NCI-H2107 (cell line): Measurements from ENCODE around the gene ZBTB33.

Source experiments
- DNase-seq: peaks from one replicate; lab custom pipeline; 2025; lab: John Stamatoyannopoulos, UW

ZBTB33 gene

DNA sequence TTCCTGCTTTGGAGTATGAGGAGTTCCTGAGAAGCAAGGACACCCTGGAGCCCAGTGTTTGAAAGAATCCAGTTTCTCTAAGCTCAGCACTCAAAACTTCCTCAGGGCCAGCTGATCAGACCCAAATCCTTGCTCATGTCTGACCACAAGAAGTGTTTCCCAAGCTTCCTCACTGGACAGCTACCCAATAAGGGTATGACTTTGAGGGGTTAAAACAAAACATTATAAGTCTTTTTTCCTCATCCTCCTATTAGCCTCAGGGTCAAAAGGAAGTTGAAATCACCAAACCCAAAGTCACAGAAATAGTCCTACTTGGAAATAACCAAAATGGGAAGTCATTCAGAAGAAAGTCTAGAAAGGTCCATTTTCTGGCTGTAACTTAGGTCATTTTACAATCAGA lies 13.7 kb downstream of the ZBTB33 start:
- no peak for DNase-seq

GRCh38 chrX:120269373-120270035 lies 18.9 kb downstream of the ZBTB33 start:
- DNase-seq = no peak

DNA sequence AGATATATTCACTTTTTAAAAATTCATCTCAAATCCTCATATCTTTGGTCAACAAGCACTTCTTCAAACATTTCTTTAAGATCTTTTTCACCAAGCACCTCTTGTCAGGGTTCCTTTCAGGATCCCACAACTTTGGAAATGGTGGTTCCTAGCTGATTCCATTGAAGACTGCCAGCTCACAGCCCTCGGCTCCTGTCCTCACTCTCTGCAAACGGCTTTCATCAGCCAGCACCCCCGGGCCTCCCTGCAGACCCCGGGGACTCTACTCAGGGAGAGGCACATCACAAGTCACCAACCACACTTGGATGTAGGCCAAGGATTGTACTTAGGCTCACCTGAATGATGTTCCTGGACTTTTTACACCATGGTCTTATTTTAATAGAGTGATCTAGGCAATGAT lies 20.0 kb downstream of the ZBTB33 start:
- no peak for DNase-seq

DNA sequence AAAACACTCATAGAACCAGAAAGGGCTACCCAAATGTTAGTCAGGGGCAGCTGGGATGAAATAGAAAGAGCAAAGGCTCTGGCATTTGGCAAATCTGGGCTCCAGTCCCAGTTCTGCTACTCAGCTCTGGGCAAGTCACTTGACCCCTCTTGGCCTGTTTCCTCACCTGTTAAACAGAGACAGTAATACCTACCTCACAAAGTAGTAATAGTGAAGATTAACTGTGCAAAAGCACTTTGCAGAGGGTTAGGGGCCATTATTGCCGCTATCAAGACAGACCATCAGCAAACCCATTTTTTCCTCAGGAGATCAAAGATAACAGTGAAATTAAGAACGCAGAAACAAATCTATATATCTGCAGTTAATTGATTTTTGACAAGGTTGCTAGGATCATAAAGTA lies 20.6 kb downstream of the ZBTB33 start:
- DNase-seq = no peak

DNA sequence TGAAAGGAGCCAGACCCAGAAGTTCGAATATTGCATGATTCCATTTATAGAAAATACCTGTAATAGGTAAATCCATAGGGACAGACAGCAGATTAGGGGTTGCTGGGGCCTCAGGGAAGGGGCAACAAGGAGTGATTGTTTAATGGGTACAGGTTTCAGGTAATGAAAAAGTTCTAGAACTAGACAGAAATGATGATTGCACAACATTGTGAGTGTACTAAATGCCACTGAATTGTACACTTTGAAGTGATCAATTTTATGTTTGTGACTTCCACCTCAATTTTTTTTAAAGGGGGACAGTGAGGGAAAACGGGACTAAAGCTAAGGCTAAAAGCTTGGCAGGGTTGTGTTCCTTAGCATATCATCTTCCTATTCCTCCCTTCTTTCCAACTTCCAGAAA lies 23.5 kb downstream of the ZBTB33 start:
- DNase-seq = no peak

DNA sequence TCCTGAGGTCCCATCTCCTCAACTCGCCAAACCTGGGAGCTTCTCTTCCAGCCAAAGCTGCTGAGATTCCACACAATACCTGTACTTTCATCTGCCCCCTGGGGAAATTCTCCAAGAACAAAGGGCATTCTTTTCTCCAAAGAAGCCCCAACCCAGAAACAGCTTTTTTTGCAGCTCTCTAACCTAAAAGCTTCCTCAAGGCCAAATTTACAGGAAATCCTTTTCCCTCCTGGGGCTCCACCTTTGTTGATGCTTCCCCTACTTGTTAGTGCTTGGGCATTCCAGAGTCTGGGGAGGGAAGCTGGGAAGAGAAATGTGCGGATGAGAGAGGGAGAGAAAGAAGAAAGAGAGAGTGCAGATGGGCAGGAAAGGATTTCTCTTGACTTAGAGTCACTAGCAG lies 24.3 kb downstream of the ZBTB33 start:
- no peak for DNase-seq

- DNase-seq = no peak
These were observed 30.5 kb downstream of the ZBTB33 start for GRCh38 chrX:120281021-120281624.

- no peak for DNase-seq
These were observed 31.1 kb downstream of the ZBTB33 start for GRCh38 chrX:120281761-120282160.

- DNase-seq = no peak
These were observed 32.1 kb downstream of the ZBTB33 start for GRCh38 chrX:120282697-120283096.

DNA sequence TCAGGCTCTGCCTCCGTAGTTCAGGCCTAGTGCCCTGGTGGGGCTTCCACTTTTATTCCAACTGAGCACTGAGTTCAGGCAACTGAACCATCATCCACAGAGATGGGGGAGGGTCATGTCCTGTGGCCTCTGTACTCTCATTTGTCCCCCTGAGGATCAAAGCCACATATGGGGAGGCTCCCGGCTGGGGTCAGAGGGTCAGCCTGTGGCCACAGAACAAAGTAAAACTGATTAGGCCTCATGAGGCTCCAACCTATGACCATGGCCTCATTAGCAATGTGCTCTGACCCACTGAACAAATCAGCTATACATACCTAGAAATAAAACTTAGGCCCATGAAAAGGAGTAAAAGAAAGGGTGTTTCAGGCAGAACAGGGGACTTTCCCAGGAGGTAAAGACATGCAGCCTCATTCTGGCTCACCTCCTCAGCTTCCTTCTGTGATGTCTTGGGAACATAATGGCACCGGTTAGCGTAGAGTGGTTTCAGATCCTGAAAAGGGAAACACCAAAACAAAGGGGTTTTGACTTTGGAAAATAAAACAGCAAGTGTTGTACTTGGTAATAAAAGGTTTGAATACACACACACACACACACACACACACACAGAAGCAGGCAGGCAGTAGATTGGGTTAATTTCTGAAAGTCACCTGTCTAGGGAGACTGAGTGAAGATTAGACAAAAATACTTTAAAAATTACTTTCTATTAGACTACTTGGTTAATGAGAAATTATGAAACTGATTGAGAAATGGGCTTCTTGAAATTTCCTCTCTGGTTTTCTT lies 36.3 kb downstream of the ZBTB33 start:
- no peak for DNase-seq

DNA sequence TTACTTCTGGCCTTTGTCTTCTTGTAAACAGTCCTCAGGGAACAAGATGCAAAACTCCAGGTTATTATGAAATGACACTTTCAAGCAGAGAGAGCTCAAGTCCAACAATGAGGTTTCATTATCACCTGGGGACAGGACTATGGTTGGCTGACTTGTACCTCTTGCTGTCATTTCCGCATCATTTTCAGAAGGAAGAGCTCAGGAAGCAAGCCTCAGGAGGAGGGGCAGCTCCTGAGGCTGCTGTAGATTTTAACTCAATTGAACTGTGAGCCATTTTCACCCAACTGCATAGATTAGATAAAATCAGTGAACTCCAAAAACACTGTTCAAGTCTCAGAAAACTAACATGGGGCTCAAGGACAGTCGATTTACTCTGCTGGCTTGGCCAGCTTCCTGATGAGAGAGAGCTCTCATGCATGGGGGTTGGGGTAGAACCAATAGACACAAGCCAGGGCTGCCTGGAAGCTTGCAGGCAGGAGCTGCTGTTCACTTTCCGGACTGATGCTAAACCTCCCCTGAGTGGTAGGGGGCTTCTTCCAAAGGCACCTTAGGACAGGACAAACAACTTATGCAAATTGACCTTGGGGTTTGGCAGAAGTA lies 37.0 kb downstream of the ZBTB33 start:
- no peak for DNase-seq

- no peak for DNase-seq
These were observed 39.5 kb downstream of the ZBTB33 start for GRCh38 chrX:120290107-120290506.

GRCh38 chrX:120291211-120291610 lies 40.6 kb downstream of the ZBTB33 start:
- no peak for DNase-seq

- DNase-seq = no peak
These were observed 42.4 kb downstream of the ZBTB33 start for GRCh38 chrX:120293015-120293414.

DNA sequence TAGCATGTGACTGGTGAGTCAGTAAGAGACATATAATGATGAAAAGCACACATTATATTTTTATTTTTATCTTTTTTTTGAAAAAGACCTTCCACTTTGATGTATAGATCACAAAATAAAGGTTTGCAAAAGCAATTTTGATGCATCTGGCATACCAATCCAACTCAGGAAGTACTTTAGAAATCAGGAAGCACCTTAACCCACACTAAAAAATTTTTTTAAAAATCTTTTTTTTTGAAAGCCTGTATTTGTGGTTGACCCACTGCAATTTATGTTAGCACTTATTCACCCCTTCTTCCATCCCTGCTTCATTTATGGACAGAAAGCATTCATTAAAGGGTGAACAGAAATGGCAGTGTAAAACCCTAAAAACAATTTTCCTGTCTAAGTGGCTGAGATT lies 44.0 kb downstream of the ZBTB33 start:
- DNase-seq = no peak

DNA sequence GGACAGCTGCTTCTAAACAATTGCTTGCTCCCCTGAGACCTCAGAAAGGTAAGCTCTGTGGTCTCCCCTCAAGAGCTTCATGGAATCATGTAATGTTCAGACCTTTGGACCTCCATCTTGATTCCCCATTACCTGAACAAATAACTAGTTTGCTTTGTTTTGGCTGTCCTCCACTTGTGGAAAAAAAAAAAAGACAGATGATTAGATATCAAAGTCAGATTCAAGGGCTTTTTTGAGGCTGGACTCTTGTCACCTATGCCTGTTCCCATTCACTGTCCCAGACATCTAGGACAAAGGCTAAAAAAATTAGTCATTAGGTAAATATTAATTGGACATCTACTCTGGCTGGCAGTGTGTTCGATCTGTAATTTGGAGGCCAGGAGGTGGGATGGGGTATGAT lies 47.3 kb downstream of the ZBTB33 start:
- DNase-seq = no peak

DNA sequence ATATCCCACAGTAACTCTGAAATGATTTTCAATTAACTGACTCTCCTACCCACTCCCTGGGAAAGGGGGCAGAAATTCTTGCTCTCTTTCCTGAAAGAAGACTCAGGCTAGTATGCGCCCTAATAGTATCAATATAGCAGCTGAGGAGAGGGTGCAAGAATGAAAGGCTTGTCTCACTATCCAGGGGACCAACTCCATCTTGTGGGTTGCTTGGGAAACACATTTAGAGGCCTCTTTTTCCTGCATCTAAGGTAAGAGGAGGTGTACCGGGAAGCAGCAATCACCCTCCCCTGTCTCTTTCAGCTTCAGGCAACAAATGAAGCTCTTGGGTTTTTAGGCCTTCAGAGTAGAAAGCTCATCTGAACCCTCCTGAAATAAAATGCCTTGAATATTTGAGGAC lies 49.3 kb downstream of the ZBTB33 start:
- DNase-seq = peak; percentile 15

DNA sequence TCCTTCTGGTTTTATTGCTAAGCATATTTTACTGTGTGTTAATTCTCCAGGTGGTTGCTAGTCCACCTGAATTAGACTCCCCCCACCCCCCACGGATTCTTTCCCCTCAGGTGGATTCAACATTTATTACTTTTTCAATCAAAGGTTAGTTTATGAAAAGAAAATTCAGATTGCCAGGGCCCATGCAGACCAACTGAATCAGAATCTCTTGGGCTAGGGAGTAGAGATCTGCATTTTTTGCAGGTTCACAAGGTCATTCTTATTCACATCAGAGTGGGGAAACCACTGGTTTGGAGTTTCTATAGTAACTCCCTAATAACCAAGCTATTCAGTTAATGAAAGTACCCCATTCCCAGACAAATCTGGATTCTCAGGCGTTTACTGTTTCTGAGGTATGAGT lies 50.9 kb downstream of the ZBTB33 start:
- no peak for DNase-seq

DNA sequence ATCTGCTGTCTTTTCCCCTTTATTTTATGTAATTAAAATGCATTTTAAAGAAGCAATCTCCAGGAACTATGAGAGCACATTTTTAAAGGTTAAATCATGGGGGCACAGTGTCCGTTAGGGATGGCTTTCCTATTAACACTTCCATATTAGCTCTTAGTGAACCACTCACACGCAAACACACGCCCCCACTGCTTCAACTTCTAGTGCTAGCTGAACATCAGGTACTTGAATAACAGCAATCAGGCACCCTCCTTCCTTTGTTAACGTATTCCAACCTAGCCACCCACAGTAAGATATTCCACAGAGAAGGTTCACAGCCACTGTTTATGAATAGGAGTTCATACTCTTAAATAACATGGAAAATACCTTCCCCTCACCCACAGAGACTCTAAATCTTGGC lies 51.3 kb downstream of the ZBTB33 start:
- no peak for DNase-seq

DNA sequence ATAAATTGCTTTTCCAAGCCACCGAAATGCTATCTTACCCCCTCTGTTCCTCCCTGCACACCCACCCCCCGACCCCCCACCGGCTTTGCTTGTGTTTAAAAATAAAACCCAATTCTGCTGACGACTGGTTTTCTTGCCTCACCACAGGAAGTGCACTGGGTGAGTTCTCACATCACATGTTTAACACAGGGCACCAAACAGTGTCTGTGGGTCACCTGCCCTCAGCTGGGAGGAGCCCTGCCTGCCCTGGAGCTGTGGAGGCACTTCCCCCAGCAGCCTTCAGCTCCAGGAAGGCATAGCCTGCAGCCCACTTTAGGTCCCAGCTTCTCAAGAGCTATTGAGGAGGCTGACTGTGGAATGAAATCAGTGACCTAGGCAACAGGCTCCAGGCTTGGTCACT lies 51.8 kb downstream of the ZBTB33 start:
- no peak for DNase-seq

GRCh38 chrX:120304256-120304655 lies 53.6 kb downstream of the ZBTB33 start:
- DNase-seq = no peak

GRCh38 chrX:120305531-120306141 lies 55.0 kb downstream of the ZBTB33 start:
- no peak for DNase-seq

GRCh38 chrX:120306630-120307029 lies 56.0 kb downstream of the ZBTB33 start:
- DNase-seq = no peak
